Ovary (tissue), 3 donors: ENCODE results near the gene TTC13.

Experiments
- CTCF ChIP-seq, 3 donors: fragments of 450-650 bp in 2 of 3; fragments of 200-600 bp in 1 of 3; IDR thresholded peaks; one replicate each; pipeline versions ENCODE4 v1.5.1 to v1.8.0; 2016 to 2022; ENCODE audit warnings: antibody characterized with exemption in 3 of 3, mild to moderate bottlenecking in 1 of 3
- EP300 ChIP-seq: sonication (generic); formaldehyde crosslinking; IDR thresholded peaks from one replicate; pipeline ENCODE4 v1.6.1; 2017; ENCODE audit warnings: antibody characterized with exemption
- donor health status: DM: no; HTN: no; CAD: no.

- TF ChIP-seq CTCF (IDR thresholded peaks at IDR 0.05), result no peak
- no peak for TF ChIP-seq EP300
Observed at GRCh38 chr1:230930986-230931385, 47.7 kb downstream of the TTC13 start.
